ENCODE data around the gene TPM1. TPM values are rescaled to one million over a fixed set of nuclear protein-coding genes. Genes with fewer than 3 reads are reported as not detected.

TPM1 gene
- total and polyA plus RNA-seq, 10 of the 15 experiments (the other 5 are each of a cell fraction or from before 2014, with no cell fraction given) = 0.43 to 10.0 (median 2.4) TPM

- no peak for ATAC-seq
- SMC1A ChIA-PET (ENCODE audit: uncharacterized antibody, unreplicated experiment) = no interaction called here
- FAIRE-seq = no peak
- no peaks in the 10 kb centered on the region for H3K79me2 ChIP-seq (ENCODE audit: control insufficient read depth, insufficient read depth, low read length)
- no peak overlapping the region for H3K4me2 ChIP-seq (ENCODE audit: control insufficient read depth, insufficient read depth)
- no peak overlapping the region for H3K4me3 ChIP-seq
- H3K27me3 ChIP-seq (replicated peaks in 1 of 2; ENCODE audit: control insufficient read depth in 2 of 2, insufficient read depth in 2 of 2, low read length in 1 of 2) = no peaks in the 10 kb centered on the region
- H3K4me1 ChIP-seq (ENCODE audit: control insufficient read depth, insufficient read depth, low read length) = peaks cover 9% of the 10 kb centered on the region
- H3K9ac ChIP-seq (ENCODE audit: control insufficient read depth, insufficient read depth, low read length) = no peak overlapping the region
- no peaks in the 10 kb centered on the region for H3K36me3 ChIP-seq (ENCODE audit: control insufficient read depth in 2 of 2, insufficient read depth in 2 of 2, low read length in 1 of 2)
- BruUV-seq (replicated peaks) = no TSS peak
- CTCF ChIA-PET = interaction anchor here (1.6 to 2.2 kb wide), 3 partner anchors 19 to 27 kb away, joined by 4 to 7 read pairs (median 5); no protein-coding TSS in a partner anchor
- RAD21 ChIA-PET (ENCODE audit: unreplicated experiment) = no interaction called here
- in situ Hi-C loops (cut with MboI) (no loop called here), intact Hi-C loops (cut with micrococcal nuclease; ENCODE audit: unreplicated experiment) (no loop called here)
- H2AFZ ChIP-seq (ENCODE audit: control insufficient read depth, low read depth, low read length) = no peak overlapping the region
- no peaks in the 10 kb centered on the region for H3K9me3 ChIP-seq (replicated peaks; ENCODE audit: control insufficient read depth, insufficient read depth, low read length)
- POLR2A ChIA-PET = no interaction called here
- H4K20me1 ChIP-seq (ENCODE audit: control insufficient read depth, insufficient read depth) = no peaks in the 10 kb centered on the region
- H3K27ac ChIP-seq (ENCODE audit: control insufficient read depth, insufficient read depth) = no peak overlapping the region
- WGBS (ENCODE audit: insufficient coverage, insufficient replicate concordance, low lambda C conversion rate, missing lambda C conversion rate) = 67% methylated on average over 9 of the region's 9 CpGs
- DNase-seq (ENCODE audit: low read depth, low spot score) = no peak
- TF ChIP-seq CUX1 (IDR thresholded peaks at IDR 0.05; ENCODE audit: insufficient replicate concordance, low read depth, low read length) (no peak), RFX5 (IDR thresholded peaks at IDR 0.05; ENCODE audit: low read depth, low read length) (no peak), ESRRA (IDR thresholded peaks at IDR 0.05; ENCODE audit: low read length) (no peak), POU2F2 (IDR thresholded peaks at IDR 0.05; ENCODE audit: borderline replicate concordance, low read depth, low read length) (no peak), CTCF (IDR thresholded peaks at IDR 0.05 in 2 of 3, conservative IDR thresholded peaks at IDR 0.05 in 1 of 3; ENCODE audit: control insufficient read depth in 2 of 3, extremely low read depth in 1 of 3, insufficient read depth in 1 of 3, low read depth in 3 of 3, low read length in 3 of 3) (no peak), WRNIP1 (IDR thresholded peaks at IDR 0.05; ENCODE audit: borderline replicate concordance, low read depth, low read length) (no peak), MXI1 (IDR thresholded peaks at IDR 0.05; ENCODE audit: low read depth, low read length) (no peak), CHD1 (IDR thresholded peaks at IDR 0.05; ENCODE audit: low read depth, low read length) (no peak), ZNF592 (IDR thresholded peaks at IDR 0.05) (no peak), HSF1 (IDR thresholded peaks at IDR 0.05; ENCODE audit: low read depth, low read length) (no peak)
Measured at GRCh38 chr15:63073497-63074172, 31.1 kb downstream of the TPM1 start.

Data from GM12878 (cell line).